AG20443 (cell line): Measurements from ENCODE around the gene PDSS2.
"Not testable (repeated sequence)": the region's sequence is repeated elsewhere in the genome, so short reads cannot be mapped to it uniquely, and the experiment has no call there.

Experiments
- DNase-seq: peaks from one replicate; pipeline ENCODE4 v3.0.0; 2012; ENCODE audit warnings: low spot score, mixed read lengths

Gene PDSS2

GRCh38 chr6:107321793-107322192, 137.6 kb downstream of the PDSS2 start:
- no peak for DNase-seq

GRCh38 chr6:107319906-107320530, 139.3 kb downstream of the PDSS2 start:
- DNase-seq = peak; percentile 28

GRCh38 chr6:107318100-107318736, 141.1 kb downstream of the PDSS2 start:
- DNase-seq = peak; percentile 72

GRCh38 chr6:107315114-107315513, 144.2 kb downstream of the PDSS2 start:
- no peak for DNase-seq

GRCh38 chr6:107314531-107314939, 144.8 kb downstream of the PDSS2 start:
- no peak for DNase-seq

- DNase-seq = no peak
Observed at GRCh38 chr6:107313776-107314175, 145.6 kb downstream of the PDSS2 start.

- no peak for DNase-seq
Observed at GRCh38 chr6:107310362-107310761, 149.0 kb downstream of the PDSS2 start.

- DNase-seq = no peak
Observed at GRCh38 chr6:107308677-107309076, 150.7 kb downstream of the PDSS2 start.

- not testable (repeated sequence) for DNase-seq
Observed at GRCh38 chr6:107305994-107306393, 153.4 kb downstream of the PDSS2 start.

- no peak for DNase-seq
Observed at GRCh38 chr6:107305391-107305790, 154.0 kb downstream of the PDSS2 start.

- no peak for DNase-seq
Observed at GRCh38 chr6:107304421-107305025, 154.8 kb downstream of the PDSS2 start.

- DNase-seq = no peak
Observed at GRCh38 chr6:107293350-107293749, 166.0 kb downstream of the PDSS2 start.

- DNase-seq = no peak
Observed at GRCh38 chr6:107292715-107293271, 166.6 kb downstream of the PDSS2 start.

- DNase-seq = no peak
Observed at GRCh38 chr6:107290491-107290890, 168.9 kb downstream of the PDSS2 start.

- DNase-seq = not testable (repeated sequence)
Observed at GRCh38 chr6:107289258-107289657, 170.1 kb downstream of the PDSS2 start.

- DNase-seq = not testable (repeated sequence)
Observed at GRCh38 chr6:107285683-107286082, 173.7 kb downstream of the PDSS2 start.

- DNase-seq = no peak
Observed at GRCh38 chr6:107284805-107285204, 174.6 kb downstream of the PDSS2 start.

GRCh38 chr6:107280791-107281190, 178.6 kb downstream of the PDSS2 start:
- DNase-seq = no peak

GRCh38 chr6:107280001-107280400, 179.4 kb downstream of the PDSS2 start:
- not testable (repeated sequence) for DNase-seq

- no peak for DNase-seq
Observed at GRCh38 chr6:107275330-107275865, 184.0 kb downstream of the PDSS2 start.

GRCh38 chr6:107274288-107274687, 185.1 kb downstream of the PDSS2 start:
- DNase-seq = no peak

GRCh38 chr6:107272246-107272645, 187.1 kb downstream of the PDSS2 start:
- no peak for DNase-seq
